NK-92 treated with Interleukin-12 subunit alpha and Interleukin-12 subunit beta, amount 100 ng/mL, for 24 hours (cell line): ENCODE data around the gene WNT10A.
A peak's percentile ranks its signal among the peaks of the same experiment; 100 is the strongest.

ENCODE experiments used
- DNase-seq: peaks from one replicate; lab custom pipeline; 2025; lab: John Stamatoyannopoulos, UW

WNT10A gene

DNA sequence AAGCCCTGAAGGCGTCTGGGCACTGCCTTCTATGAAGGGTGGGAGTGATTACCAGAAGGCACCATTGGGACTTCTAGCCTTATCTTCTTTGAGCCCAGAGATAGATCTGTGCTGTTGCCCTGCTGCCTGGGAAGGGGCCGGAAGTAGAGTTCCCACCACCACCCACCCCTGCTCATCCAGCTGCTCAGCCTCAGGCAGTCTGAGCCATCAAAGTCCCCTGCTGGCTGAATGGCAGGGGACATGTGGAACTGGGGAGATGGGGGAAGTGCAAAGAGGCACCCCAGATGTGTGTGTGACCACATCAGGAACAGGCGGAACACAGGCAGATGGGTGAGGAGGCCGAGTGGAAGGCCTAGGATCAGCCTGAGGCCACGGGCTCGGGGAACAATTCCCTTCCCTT, 3.3 kb upstream of the WNT10A start:
- no peak for DNase-seq

DNA sequence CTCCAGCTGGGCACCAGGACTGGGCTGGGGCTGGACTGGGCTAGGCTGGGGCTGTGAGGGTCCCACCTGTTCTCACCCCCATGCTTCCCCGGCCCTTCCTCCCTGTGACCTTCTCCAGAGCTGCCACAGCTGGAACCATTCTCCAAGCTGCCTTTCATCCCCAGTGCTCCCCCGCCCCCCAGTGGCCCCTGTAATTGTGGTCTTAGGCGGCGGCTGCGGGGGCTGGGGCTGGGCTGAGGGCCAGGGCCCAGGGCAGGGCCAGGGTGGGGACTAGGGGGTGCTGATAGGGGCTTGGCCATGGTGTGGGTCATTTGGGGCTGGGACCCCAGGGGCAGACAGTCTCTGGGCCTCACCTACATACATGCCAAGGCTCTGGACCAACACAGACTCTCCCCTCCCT, 2.8 kb upstream of the WNT10A start:
- DNase-seq = no peak

DNA sequence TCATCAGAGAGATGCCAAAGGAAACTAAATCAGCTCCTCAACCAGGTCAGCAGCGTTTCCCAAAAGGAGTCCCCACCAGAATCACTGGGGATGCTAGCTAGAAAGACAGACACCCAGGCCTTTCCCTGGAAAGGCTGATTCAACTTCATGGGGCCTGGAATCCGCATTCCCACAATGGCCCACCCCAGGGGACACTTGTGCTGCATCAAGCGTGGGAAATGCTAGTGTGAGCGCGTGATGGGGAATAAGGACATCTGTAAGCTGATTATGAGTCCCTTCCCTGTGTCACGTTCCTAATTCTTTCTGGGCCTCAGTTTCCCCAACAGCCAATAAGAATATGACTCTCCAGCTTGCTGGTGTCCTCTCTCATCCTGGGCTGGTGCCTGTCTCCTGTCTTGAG, 2.2 kb upstream of the WNT10A start:
- DNase-seq = no peak

DNA sequence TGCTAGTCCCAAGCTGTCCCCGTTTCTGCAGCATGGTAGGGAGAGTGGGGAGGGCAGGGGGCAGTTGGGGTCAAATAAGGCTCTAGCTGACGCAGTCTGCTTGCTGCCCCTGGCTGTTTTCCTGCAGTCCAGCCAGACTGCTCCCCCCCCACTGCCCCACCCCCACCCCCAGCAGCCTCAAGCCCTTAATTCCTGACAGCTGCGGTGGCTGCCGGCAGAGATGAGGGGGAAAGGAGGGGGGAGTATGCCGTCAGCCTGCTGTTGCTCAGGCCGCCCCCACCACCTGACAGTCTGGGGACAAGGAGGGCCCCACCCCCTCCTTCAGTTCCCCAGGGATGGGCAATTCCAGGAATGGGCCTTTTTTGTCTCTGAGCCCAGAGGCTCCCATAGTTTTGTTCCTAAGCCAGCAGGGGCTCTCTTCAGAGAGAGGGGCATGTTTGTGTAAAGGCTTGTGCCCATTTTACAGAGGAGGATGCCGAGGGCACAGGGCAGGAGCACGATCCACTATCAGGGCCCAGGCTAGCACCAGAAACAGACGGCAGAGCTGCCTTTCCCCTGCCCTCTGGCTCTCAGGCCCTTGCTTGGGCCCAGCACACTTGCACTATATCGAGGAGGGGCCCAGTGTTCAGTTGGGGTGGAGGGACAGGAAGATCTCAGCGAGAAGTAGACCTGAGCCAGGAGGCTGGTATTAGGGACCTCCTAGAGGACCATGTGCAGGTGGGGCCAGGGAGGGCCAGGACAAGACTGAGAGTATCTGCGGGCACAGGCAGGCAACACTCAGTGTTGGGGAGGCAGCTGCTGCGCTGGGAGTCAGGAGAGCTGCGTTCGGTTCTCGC, 1.5 kb upstream of the WNT10A start:
- no peak for DNase-seq

DNA sequence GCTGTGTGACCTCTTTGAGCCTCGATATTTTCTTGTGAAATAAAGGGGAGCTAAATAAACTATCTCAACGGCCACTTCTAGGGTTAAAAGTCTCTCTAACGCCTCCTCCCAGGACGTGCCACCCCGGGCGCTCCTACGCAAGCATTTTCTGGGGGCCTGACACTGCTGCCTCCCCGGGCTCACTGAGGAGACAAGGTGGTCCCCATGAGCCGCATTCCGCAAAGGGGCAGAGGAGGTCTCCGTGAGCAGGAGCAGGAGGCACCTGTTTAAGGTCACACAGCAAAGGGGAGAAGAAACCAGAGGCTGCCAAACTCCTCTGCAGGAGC, 913 bp upstream of the WNT10A start:
- DNase-seq = no peak

DNA sequence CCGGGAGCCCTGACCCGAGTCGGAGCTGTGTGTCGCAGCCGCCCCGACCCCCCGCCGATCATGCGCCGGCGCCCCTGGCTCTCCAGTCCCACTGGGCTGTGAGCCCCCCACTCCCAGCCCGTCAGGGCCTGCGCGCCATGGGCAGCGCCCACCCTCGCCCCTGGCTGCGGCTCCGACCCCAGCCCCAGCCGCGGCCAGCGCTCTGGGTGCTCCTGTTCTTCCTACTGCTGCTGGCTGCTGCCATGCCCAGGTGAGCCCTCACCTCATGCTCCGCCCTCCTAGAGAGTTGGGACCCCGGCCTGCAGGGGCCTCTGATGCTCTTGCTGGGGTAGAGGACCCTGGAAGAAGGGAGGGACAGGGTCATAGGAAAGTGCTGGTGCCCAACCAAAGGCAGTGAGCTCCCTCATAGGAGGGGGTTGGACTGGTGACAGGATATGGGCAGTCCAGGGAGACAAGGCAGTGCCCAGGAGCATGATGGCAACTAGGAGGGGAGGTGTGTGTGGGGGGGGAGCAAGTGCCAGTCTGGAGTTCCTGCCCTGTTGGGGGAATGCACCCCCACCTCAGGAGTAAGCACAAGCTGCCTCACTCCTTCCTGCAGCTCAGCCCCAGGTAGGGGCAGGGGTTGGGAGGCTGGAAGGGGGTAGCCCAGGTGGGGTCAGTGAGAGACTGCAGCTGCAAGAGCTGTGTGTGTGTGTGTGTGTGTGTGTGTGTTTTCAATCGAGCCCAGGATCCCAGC, 375 bp downstream of the WNT10A start:
- no peak for DNase-seq

DNA sequence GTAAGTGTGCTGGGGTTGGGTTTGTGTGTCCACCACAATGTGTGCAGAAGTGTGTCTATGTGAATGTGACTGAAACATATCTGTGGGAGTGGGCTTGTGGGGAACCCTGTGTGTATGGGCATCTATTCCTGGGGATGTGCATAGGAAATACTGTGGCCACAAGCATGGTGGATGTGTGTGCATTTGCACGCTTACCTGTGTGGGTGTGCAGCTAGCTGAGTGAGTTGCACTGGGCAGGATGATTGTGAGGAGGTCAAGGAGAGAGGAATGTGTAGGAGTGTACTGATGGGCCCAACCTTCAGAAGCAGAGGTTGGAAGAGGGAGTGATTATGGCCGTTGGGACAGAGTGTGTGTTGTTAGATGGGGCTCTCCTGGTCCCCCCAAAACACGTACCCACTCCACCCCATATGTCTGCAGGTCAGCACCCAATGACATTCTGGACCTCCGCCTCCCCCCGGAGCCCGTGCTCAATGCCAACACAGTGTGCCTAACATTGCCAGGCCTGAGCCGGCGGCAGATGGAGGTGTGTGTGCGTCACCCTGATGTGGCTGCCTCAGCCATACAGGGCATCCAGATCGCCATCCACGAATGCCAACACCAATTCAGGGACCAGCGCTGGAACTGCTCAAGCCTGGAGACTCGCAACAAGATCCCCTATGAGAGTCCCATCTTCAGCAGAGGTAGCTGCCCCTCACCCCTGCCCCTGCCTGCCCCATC, 1.2 kb downstream of the WNT10A start:
- DNase-seq = no peak

DNA sequence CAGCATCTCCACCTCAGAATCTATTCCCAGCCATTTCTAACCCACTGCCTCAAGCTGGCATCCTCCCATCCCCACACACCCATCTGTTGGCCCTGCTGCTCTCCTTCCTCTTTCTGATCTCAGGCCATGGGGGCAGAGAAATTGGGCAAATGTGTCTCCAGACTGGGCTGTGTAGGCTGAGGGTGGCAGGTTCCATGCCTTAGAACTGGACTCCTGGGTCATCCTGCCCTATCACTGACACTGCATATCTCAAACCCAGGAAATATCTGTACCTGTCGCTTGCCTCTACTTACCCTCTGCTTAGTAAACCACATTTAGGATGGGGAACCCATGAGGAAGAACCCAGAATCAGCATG, 1.8 kb downstream of the WNT10A start:
- no peak for DNase-seq

DNA sequence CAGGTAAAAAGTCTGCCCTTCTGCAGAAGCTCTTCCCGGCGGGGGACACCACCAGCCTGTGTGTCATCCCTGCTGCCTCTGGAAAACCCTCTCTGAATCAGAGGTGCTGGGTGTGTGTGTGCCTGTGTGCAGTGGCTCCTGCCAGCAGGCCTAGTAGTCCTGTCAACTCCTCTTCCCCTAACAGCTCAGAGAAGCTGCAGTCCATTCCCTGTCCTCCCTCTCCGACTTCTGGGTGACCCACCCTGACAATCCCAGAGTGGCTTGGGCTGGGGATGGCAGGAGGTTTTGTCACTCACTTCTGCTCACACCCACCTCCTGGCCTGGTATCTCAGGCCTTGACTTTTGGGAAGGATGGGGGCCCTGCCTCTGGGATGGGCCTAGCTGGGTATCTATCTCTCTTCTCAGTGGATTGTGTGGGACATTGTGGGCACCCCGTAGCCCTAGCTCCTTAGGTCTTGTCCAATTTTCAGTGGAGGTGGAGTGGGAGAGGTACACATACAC, 2.3 kb downstream of the WNT10A start:
- DNase-seq = no peak

DNA sequence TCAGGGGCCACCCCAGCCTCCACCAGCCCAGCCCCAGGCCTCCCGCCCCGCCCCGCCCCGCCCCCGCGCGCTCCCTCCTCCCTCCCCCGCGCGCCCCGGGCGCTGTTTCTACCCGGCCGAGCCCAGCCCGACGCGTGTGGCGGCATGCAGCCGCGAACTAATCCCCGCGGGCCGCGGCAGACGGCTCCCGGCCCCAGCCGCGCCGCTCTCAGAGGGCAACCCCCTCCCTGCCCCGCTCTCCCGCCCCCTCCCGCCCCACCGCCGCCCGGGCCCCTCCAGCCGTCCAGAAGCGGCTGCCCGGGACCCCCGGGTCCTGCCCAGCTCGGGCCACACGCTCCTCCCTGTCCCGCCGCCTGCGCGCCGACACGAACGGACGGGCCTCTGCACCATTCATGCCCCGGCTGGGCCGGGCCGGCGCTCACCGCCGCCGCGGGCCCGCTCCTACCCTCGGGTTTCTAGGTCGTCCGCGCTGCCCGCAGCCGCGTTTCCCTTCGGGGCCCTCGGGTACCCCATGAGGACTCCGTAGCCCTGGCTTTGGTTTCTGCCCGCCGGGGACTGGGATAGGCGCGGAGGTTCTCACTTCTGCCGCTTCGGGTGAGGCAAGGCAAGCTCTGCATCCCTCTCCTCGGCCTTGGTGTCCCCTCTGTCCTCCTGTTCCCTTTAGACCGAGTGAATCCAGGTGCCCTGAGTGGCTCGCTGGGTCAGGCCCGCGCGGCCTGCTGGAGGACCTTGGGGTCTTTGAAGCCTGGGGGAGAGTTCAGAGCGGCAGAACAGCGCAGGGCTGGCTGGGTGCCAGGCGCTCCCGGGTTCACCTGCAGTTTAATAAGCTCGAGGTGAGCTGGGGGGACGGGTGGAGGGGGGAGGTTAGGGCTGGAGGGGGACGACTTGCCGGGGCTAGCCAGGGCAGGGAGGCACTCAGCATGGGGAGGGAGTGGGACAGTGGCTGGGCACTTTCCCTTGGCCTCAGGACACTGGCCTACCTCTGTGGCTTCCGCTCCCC, 3.1 kb downstream of the WNT10A start:
- DNase-seq = no peak

DNA sequence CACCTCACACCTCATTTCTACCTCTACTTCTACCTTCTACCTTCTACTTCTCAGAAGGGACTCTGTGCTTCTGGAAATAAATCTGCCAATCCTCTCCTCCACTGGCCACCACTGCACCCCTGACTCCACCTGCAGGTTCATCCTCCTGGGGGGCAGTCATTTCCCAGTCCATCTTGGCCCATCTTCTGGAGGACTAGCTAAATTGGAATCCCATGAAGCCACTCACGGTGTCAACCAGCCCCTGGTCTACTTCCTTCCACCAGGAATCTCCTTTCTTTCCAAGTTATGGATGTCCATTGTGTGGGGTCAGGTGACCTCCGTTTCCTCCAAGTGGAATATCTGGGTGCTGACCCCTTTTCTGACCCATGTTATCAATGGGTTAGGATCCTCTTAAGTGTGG, 3.9 kb downstream of the WNT10A start:
- no peak for DNase-seq

DNA sequence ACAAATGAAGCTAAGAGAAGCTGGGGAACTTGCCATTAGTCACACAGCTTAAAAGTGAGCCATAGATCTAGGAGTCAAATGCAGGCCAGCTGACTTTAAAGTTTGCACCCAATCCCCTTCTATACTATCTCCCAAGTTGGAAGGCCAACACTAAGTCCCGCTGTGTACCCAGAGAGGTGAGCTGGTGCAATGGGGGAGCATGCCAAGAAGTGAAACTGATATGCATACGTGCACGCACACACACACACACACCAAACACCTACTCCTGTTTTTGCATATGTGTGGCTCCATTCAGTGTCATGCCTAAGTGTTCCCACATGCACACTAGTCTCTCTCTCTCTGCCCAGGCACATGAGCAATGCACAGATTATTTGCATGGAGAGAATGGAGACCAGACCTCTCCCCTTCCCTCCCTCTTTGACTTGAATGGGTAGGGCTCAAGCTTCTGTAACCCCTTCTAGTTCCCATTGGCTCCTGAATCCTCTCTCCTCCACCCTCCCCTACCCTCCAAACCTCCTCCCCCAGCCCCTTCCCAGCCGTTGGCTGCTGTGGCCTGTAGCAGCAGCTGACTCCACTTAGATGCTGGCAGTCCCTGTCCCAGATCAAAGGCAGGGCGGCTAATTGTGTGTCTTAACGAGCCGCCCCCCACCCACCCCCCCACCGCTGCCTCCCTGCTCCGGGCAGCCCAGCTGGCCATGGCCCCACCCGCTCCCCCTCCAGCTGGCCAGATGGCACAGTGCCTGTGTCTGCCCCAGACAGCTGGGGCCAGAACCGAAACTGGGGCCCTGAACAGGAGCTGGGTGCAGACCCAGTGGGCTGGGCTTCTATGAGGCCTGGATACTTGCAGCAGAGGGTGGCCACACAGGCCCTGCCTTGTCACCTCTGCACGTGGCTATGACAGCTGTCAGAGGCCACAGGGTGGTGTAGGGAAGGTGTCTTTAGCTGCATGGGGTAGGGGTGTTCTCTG, 5.6 kb downstream of the WNT10A start:
- no peak for DNase-seq

DNA sequence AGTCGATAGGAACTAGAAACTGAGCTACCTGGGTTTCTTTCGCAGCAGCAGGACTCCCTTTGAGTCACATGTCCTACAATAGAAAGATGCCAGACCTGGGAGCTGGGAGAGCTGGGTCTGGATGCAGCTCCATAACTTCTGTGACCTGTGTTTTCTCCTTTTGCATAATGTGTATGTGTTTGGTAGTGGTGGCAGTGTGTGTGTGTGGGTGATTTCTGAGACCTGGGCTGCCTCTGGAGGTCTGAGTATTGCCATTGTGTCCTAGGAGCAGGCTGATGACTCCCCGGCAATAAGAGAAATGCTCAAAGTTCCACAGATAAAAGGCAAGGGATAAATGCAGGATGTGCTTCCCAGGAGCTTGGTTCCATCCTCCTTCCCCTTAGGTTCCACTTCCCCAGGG, 6.4 kb downstream of the WNT10A start:
- no peak for DNase-seq

DNA sequence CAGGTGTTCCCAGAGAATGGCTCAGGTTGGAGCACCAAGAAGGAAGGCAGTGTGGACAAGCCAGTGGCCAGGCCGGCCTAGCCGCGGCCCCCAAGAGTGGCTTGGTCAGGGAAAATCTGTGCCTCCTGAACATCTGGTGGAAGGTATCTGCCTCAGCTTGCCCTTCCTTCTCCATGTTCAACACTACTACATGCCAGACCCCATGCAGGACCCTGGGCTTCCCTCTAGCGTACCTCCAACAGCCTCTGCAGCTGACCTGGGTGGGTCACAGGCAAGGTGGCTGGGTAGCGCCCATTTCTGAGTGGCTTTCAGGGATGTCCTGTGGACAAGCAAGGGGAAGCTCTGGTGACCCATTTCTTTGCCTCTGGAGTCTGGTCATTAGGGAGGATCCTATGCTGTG, 7.7 kb downstream of the WNT10A start:
- no peak for DNase-seq

DNA sequence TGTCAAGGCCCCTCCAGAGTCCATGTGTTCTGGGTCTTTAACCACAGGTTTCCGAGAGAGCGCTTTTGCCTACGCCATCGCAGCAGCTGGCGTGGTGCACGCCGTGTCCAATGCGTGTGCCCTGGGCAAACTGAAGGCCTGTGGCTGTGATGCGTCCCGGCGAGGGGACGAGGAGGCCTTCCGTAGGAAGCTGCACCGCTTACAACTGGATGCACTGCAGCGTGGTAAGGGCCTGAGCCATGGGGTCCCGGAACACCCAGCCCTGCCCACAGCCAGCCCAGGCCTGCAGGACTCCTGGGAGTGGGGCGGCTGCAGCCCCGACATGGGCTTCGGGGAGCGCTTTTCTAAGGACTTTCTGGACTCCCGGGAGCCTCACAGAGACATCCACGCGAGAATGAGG, 9.3 kb downstream of the WNT10A start:
- DNase-seq = no peak

DNA sequence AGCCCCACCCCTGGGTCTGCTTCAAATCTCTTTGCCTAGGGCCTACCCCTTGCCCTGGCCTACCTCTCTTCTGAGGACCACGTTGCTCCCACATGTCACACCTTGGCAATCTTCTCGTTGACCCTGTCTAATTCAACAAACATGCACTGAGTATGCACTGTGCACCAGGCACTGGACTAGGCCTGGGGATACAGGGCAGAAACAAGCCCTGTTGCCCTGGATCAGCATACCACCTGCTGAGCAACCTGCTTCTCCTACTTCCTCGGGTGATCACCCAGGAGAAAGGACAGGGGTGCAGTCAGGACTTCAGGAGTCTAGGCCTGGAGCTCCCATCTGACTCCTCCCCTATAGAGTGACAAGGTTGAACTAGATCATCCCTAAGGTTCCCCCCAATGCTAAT, 9.7 kb downstream of the WNT10A start:
- DNase-seq = no peak

DNA sequence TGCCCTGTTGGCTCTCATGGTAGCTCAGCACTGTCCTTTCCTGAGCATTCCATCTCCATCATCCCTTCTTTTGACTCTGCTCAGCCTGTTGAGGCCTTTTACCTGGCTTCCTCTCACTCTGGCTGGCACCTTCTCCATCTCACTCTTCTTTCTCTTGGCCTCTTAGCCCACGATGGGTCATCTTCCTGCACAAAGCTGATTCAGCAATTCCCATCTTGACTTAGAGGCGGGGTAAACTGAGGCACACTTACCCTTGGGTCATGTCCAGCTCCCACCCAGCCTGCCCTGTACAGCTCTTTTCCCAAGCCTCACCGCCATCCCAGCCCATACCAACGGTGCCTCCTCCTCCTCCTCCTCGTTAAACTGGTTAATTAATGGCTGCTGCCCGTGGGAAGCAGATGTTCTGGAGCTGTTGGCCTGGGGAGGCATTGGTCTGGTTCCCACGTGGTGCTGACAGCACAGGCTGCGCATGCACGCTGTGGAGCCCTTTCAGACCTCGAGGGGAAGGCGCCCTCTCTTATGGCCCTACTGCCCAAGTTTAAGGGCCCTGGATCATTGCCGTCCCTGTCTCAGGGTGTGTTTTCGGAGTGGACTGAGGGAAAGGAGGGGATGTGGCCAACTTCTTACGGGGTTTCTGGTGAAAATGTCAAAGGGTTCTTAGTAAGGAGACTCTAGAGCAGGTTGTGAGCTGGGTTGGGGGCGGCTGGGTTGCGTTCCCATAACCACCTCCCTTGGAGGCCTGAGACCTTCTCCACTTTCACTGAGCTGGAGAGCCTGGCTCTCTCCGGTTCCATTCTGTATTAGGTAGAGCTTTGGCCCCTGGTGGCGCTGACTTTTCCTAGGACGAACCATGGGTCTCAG, 10.9 kb downstream of the WNT10A start:
- no peak for DNase-seq

DNA sequence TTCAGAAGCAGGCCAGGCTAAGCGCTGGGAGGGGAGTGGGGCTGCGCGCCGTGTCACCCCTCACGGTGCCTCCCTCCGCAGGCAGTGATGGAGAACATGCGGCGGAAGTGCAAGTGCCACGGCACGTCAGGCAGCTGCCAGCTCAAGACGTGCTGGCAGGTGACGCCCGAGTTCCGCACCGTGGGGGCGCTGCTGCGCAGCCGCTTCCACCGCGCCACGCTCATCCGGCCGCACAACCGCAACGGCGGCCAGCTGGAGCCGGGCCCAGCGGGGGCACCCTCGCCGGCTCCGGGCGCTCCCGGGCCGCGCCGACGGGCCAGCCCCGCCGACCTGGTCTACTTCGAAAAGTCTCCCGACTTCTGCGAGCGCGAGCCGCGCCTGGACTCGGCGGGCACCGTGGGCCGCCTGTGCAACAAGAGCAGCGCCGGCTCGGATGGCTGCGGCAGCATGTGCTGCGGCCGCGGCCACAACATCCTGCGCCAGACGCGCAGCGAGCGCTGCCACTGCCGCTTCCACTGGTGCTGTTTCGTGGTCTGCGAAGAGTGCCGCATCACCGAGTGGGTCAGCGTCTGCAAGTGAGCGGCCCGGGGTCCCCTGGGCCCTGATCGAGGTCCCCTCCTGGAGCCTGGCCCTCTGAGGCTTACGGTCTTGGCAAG, 12.2 kb downstream of the WNT10A start:
- DNase-seq = peak; percentile 76
